CD4-positive, alpha-beta T cell treated with Interleukin-10 for 1 hour (primary cell): ENCODE measurements around the gene SNAP91.
"Not testable (repeated sequence)": the region's sequence is repeated elsewhere in the genome, so short reads cannot be mapped to it uniquely, and the experiment has no call there.

Experiments used
- DNase-seq: peaks from one replicate; pipeline ENCODE4 v3.0.0-alpha.2; 2020

SNAP91 gene

DNA sequence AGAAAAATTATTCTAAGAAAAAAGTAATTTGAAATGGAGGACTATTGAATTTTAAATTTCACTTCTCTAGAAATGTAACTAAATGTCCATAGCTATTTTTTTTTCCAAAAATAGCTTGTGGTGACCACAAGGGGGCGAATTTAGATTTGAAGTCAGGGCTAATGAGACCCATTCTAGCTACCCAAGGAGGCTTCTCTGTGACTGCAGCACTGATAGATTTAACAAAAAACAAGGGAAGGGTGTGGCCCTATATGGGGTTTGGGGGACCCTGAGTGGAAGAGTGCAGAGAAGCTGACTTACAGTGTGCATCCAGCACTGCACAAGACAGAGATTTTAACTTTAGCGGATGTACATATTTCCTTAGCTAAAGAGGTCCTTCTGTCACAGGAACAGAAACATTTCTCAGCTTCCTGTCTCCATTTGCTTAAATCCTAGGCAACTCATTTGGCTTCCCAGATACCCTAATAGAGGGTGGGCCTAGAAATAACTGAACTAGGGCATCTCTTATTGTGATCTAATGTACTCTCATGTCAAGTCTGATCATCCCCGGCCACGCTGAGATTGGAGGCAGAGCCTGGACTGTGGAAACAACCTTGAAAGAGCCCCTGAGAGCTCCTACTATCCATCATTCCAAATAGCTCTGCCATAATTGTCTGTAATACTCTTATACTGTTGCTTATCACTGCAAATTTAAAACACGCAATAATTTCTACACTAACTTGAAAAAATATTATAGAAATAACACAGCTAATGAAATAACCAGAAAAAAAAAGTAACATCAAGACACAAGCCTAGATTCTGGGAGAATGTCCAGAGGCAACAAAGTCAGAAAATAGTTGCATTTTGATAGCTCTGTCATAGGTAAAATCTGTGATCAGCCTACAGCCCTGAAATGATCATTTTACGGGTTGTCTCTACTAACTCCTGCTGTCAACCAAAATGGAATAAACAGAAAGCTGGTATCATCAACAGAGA, 93.6 kb downstream of the SNAP91 start:
- DNase-seq, result peak; percentile 3

DNA sequence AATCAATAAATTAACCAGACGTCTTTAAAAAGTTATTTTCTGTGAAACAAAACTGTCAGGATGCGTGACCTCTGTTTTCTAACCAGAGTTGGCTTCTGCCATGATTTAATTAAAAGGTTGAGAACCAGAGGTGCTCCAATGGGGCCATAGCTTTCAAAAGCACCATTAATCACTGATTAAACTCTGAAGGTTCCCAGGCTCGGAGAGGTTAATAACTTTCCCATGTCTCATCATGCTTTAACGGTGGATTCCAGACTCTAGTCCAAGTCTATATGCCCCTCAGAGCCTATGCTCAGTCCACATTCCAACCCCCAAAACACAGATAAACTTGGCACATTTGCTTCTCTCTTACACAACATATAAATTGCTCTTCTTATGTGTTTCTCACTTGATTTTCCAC, 95.5 kb downstream of the SNAP91 start:
- no peak for DNase-seq

DNA sequence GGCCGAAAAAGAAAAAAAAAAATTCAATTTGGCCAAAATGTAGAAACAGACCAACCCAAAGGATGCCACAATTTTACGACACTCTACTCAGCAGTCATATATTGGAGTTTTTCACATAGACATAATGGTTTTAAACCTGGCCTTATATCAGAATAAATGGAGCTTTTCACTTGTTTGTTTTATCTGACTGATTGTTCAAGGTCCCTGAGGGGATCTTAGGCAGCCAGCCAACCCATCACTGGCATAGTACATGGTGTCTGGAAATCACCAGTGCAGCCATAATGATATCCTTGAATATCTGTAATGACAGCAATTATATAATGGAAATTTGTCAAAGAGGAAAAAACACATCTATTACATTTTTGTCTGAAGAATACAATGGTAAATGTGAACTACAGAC, 99.7 kb downstream of the SNAP91 start:
- no peak for DNase-seq

- DNase-seq, result no peak
Measured at GRCh38 chr6:83605517-83605916, 103.4 kb downstream of the SNAP91 start.

DNA sequence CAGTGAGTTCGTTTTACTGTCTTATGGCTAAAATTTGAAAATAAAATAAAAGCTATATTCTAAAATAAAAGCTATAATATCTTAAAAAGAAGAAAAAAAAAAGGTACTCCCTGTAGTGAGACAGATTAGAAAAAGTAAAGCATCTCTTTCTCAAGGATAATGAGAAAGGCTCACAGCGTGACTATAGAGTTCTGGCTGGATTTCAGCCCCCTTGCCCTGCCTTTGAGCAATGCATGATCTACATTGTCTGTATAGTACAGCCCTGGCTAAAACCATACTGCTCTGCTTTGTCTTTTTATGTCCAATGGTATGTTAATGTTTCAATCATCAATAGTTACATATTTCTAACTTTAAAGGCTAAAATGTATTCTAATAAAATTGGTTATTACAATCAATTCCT, 105.3 kb downstream of the SNAP91 start:
- DNase-seq, result no peak

- no peak for DNase-seq
Measured at GRCh38 chr6:83601119-83601518, 107.8 kb downstream of the SNAP91 start.

DNA sequence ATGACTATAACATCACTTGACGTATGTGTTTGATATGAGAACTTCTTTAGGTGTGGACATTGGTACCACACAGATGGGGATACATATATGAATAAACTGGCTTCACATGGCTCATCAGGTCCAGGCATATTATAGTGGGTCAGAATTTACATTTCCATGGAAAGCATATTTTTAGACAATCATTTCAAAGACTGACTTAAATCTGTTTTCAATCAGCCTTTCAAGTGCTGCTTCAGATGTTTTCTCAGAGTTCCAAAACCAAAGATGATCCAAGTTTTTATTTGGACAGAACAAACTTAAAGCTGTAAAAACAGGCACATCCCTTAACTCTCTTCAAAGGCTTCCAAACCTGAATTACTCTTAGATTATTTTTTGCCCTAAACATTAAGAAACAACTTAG, 108.4 kb downstream of the SNAP91 start:
- no peak for DNase-seq

DNA sequence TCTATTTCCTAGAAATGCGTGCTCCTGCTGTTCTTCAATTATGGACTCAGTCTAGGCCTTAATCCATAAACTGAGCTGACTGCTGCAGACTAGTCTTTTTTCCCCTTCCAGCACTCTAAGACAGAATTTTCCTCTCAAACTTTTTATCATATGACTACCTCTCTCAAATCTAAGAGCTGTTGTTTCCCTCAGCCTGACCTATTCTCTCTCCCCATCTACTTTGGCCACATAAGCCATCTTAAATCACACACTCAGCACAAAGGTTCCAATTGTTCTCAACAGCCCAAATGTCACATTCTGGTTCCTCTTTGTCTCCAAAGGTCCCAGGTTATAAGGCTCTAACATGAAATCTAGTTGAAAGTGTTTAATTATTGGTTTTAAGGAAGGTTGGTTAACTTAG, 111.4 kb downstream of the SNAP91 start:
- no peak for DNase-seq

DNA sequence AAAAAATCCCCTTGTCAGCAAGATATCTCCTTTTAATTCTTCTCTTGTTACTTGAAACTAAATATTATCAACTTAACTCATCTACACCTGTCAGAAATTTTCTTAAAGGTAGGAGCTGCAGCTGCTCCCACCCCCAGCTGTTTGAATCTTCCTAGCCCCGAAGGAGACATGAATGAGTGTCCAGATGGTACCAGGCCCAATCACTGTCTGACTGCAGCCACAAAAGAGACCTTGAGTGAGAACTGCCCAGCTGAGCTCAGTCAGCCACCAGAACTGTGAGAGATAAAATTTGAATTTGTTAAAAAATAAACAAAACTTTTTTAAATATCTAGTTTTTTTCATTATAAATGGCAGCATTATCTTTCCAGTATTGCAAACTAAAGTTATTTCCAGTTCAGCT, 111.8 kb downstream of the SNAP91 start:
- no peak for DNase-seq

DNA sequence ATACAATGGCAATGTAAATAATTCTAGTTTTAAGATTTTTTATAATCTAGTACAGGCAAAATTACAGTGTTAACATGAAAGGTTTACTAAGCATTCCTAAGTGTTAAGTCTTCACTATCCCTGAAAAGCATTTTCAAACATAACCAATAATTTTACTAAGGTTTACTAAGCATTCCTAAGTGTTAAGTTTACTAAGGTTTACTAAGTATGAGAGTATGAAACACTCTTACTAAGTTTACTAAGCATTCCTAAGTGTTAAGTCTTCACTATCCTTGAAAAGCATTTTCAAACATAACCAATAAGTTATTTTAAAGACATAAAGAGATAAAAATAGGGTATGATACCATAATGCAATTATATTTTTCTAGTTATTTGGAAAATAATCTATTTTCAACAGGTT, 114.0 kb downstream of the SNAP91 start:
- DNase-seq, result no peak

DNA sequence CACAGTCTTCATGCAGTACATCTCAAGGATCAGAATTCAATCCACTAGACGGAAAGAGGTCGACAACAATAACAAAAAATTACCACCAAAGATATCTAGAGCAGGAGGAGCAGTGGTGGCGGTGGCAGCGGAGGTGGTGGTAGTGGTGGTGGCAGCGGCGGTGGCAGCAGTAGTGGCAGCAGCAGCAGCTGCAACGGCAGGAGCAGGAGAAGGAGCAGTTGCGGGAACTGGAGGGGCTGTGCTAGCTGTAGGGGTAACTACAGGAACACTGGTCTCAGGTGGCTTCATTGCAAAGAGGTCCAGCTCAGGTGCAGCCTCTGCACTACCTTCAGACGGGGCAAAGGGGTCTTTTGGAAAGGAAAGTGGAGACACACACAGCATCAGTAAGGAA, 115.5 kb downstream of the SNAP91 start:
- no peak for DNase-seq

GRCh38 chr6:83592770-83593394, 116.0 kb downstream of the SNAP91 start:
- peak; percentile 5 for DNase-seq

DNA sequence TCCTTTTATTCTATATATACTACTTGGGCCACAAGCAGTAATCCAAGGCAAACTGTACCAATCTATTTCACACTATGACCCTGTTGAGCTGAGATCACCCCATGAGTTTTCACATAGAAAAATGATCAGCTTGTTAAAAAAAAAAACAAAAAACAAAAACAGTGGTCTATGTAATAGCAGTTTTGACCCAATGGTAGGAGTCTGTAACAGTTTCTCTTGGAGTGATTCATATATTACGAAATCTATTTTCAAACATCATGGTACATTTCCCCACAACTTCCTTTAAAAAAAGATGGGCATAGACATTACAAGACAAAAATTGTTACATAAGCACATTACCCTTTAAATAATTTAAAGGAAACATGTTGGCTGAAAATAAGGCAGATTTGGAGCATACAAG, 118.5 kb downstream of the SNAP91 start:
- DNase-seq, result no peak

GRCh38 chr6:83589076-83589475, 119.8 kb downstream of the SNAP91 start:
- no peak for DNase-seq

DNA sequence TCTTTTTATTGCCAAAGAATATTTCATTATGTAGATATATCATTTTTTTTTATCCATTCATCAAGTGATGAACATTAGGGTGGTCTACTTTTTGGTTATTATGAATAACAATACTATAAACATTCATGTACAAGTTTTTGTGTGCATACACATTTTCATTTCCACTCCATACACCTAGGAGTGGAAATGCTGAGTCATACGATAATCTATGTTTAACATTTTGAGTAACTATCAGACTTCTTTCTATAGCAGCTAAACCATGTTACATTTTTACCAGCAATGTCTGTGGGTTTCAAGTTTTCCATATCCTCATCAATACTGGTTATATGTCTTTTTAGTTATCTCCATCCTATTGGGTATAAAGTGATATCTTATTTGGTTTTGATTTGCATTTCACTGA, 130.8 kb downstream of the SNAP91 start:
- no peak for DNase-seq

- no peak for DNase-seq
Measured at GRCh38 chr6:83574783-83575182, 134.1 kb downstream of the SNAP91 start.

- not testable (repeated sequence) for DNase-seq
Measured at GRCh38 chr6:83571663-83572185, 137.2 kb downstream of the SNAP91 start.

GRCh38 chr6:83558975-83559374, 149.9 kb downstream of the SNAP91 start:
- DNase-seq, result no peak

DNA sequence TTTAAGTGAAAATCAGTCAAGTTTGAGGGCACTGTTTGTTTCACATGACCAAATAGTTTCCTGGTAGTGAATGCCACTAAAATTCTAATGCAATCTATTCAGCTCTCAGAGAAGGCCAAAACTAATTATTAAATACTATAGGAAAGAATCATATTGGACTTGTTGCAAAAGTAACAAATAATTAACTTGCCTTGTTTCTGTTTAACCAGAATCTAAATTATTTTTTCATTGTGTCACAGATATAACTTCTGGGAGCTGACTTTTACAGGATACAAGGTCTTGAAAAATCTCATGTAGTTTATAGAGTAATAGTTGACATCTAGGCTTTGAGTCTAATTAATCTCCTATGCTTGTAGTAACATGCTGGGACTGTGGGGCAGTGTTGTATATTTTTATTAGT, 152.0 kb downstream of the SNAP91 start:
- no peak for DNase-seq

DNA sequence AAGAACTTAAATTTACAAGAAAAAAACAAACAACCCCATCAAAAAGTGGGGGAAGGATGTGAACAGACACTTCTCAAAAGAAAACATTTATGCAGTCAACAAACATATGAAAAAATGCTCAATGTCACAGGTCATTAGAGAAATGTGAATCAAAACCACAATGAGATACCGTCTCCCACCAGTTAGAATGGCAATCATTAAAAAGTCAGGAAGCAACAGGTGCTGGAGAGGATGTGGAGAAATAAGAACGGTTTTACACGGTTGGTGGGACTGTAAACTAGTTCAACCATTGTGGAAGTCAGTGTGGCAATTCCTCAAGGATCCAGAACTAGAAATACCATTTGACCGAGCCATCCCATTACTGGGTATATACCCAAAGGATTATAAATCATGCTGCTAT, 157.2 kb downstream of the SNAP91 start:
- not testable (repeated sequence) for DNase-seq

GRCh38 chr6:83550482-83550881, 158.4 kb downstream of the SNAP91 start:
- DNase-seq, result not testable (repeated sequence)

- peak; percentile 25 for DNase-seq
Measured at GRCh38 chr6:83546636-83547035, 162.3 kb downstream of the SNAP91 start.

GRCh38 chr6:83539678-83540077, 169.2 kb downstream of the SNAP91 start:
- no peak for DNase-seq
